ENCODE results near the gene SMAD1.
A peak's percentile ranks its signal among the peaks of the same experiment; 100 is the strongest.

SMAD1 gene

GRCh38 chr4:145438298-145438697 is 43.4 kb upstream of the SMAD1 start:
- no peak for TF ChIP-seq EZH2phosphoT487 (IDR thresholded peaks at IDR 0.05; ENCODE audit: borderline replicate concordance)
- TF ChIP-seq, protein P1, sequence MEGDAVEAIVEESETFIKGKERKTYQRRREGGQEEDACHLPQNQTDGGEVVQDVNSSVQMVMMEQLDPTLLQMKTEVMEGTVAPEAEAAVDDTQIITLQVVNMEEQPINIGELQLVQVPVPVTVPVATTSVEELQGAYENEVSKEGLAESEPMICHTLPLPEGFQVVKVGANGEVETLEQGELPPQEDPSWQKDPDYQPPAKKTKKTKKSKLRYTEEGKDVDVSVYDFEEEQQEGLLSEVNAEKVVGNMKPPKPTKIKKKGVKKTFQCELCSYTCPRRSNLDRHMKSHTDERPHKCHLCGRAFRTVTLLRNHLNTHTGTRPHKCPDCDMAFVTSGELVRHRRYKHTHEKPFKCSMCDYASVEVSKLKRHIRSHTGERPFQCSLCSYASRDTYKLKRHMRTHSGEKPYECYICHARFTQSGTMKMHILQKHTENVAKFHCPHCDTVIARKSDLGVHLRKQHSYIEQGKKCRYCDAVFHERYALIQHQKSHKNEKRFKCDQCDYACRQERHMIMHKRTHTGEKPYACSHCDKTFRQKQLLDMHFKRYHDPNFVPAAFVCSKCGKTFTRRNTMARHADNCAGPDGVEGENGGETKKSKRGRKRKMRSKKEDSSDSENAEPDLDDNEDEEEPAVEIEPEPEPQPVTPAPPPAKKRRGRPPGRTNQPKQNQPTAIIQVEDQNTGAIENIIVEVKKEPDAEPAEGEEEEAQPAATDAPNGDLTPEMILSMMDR (conservative IDR thresholded peaks at IDR 0.05; ENCODE audit: low read length): no peak
- Histone ChIP-seq H3F3A (ENCODE audit: low read depth) (no peaks in the 10 kb centered on the region), H3K4me1 (ENCODE audit: insufficient read depth, low read length, poor library complexity, severe bottlenecking) (peaks cover 15% of the 10 kb centered on the region), H3K79me2 (ENCODE audit: insufficient read depth, low read length) (no peaks in the 10 kb centered on the region), H3K9me3 (ENCODE audit: insufficient read depth, low read depth, low read length) (peaks cover 14% of the 10 kb centered on the region; the same call in 1 of the 2 replicates), H3K36me3 (ENCODE audit: insufficient read depth, low read length) (no peaks in the 10 kb centered on the region), H3K4me2 (ENCODE audit: low read depth, low read length, poor library complexity, severe bottlenecking) (no peak overlapping the region), H3K9ac (ENCODE audit: low read depth, low read length, poor library complexity, severe bottlenecking) (no peak overlapping the region), H4K20me1 (ENCODE audit: insufficient read depth, low read length, poor library complexity, severe bottlenecking) (no peaks in the 10 kb centered on the region), H3K27me3 (ENCODE audit: insufficient read depth, low read length, poor library complexity, severe bottlenecking) (no peaks in the 10 kb centered on the region), H3K4me3 (ENCODE audit: low read length, poor library complexity, severe bottlenecking) (no peak overlapping the region), H3K9me2 (replicated peaks; ENCODE audit: low read depth, low read length) (no peaks in the 10 kb centered on the region), H2AFZ (ENCODE audit: low read length) (no peak overlapping the region)

DNA sequence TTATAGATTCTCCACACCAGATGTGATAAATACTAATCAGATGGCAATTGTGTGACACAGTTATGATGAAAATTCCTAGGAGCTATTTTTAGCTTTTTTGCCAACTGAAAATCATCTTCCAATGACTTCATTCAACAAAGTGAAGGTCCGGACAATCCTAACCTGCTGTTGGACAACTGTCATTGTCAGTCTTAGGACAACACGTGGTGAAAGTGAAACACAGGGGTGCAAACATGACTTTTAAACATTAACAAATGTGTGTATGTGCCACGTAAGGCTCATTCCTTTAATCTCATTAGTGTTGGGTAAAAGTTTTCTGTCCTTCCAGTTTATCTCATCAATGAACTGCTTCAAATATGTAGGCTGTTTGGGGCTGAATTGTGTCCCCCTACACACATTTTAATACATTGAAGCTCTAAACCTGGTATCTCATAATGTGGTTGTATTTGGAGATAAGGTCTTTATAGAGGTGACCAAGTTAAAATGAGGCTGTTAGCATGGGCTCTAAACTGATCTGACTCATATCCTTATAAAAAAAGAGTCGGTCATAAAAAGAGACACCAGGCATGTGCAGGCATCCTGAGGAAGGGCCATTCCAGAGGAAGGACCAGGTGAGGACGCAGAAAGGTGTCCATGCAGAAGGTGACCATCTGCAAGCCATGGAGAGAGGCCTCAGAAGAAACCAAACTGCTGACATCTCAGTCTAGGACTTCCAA is 41.2 kb upstream of the SMAD1 start:
- H3K27me3 ChIP-seq (ENCODE audit: insufficient read depth, low read length, poor library complexity, severe bottlenecking): no peaks in the 10 kb centered on the region
- peak overlapping the region; percentile 21 for H3K4me2 ChIP-seq (ENCODE audit: low read depth, low read length, poor library complexity, severe bottlenecking)
- H3K4me3 ChIP-seq (ENCODE audit: low read length, poor library complexity, severe bottlenecking): no peak overlapping the region
- no peak overlapping the region for H3K9ac ChIP-seq (ENCODE audit: low read depth, low read length, poor library complexity, severe bottlenecking)
- no peaks in the 10 kb centered on the region for H3F3A ChIP-seq (ENCODE audit: low read depth)
- no peak overlapping the region for H2AFZ ChIP-seq (ENCODE audit: low read length)
- no peaks in the 10 kb centered on the region for H3K9me2 ChIP-seq (replicated peaks; ENCODE audit: low read depth, low read length)
- no peaks in the 10 kb centered on the region for H3K79me2 ChIP-seq (ENCODE audit: insufficient read depth, low read length)
- no peaks in the 10 kb centered on the region for H3K36me3 ChIP-seq (ENCODE audit: insufficient read depth, low read length)
- peaks cover 15% of the 10 kb centered on the region for H3K4me1 ChIP-seq (ENCODE audit: insufficient read depth, low read length, poor library complexity, severe bottlenecking)
- H3K9me3 ChIP-seq (ENCODE audit: insufficient read depth, low read depth, low read length): no peaks in the 10 kb centered on the region; the same call in 1 of the 2 replicates
- H4K20me1 ChIP-seq (ENCODE audit: insufficient read depth, low read length, poor library complexity, severe bottlenecking): no peaks in the 10 kb centered on the region
- TF ChIP-seq, protein P1 (conservative IDR thresholded peaks at IDR 0.05; ENCODE audit: low read length): no peak
- no peak for TF ChIP-seq EZH2phosphoT487 (IDR thresholded peaks at IDR 0.05; ENCODE audit: borderline replicate concordance)

GRCh38 chr4:145446184-145446583 is 35.5 kb upstream of the SMAD1 start:
- Histone ChIP-seq H3F3A (ENCODE audit: low read depth) (no peaks in the 10 kb centered on the region), H2AFZ (ENCODE audit: low read length) (no peak overlapping the region), H3K4me2 (ENCODE audit: low read depth, low read length, poor library complexity, severe bottlenecking) (no peak overlapping the region), H3K36me3 (ENCODE audit: insufficient read depth, low read length) (no peaks in the 10 kb centered on the region), H3K4me3 (ENCODE audit: low read length, poor library complexity, severe bottlenecking) (no peak overlapping the region), H3K79me2 (ENCODE audit: insufficient read depth, low read length) (no peaks in the 10 kb centered on the region), H3K9me3 (ENCODE audit: insufficient read depth, low read depth, low read length) (no peaks in the 10 kb centered on the region; the same call in 1 of the 2 replicates), H3K9me2 (replicated peaks; ENCODE audit: low read depth, low read length) (no peaks in the 10 kb centered on the region), H3K27me3 (ENCODE audit: insufficient read depth, low read length, poor library complexity, severe bottlenecking) (no peaks in the 10 kb centered on the region), H4K20me1 (ENCODE audit: insufficient read depth, low read length, poor library complexity, severe bottlenecking) (no peaks in the 10 kb centered on the region), H3K9ac (ENCODE audit: low read depth, low read length, poor library complexity, severe bottlenecking) (no peak overlapping the region), H3K4me1 (ENCODE audit: insufficient read depth, low read length, poor library complexity, severe bottlenecking) (no peaks in the 10 kb centered on the region)
- no peak for TF ChIP-seq EZH2phosphoT487 (IDR thresholded peaks at IDR 0.05; ENCODE audit: borderline replicate concordance)
- TF ChIP-seq, protein P1 (conservative IDR thresholded peaks at IDR 0.05; ENCODE audit: low read length): no peak
